CD4-positive, alpha-beta T cell treated with Interferon gamma for 1 hour (primary cell): Measurements from ENCODE around the gene C6orf62.
"Not testable (repeated sequence)": the region's sequence is repeated elsewhere in the genome, so short reads cannot be mapped to it uniquely, and the experiment has no call there.

Experiments
- DNase-seq: peaks from one replicate; pipeline ENCODE4 v3.0.0-alpha.2; 2020

C6orf62 gene

GRCh38 chr6:24696097-24696496, 22.9 kb downstream of the C6orf62 start:
- DNase-seq = no peak

DNA sequence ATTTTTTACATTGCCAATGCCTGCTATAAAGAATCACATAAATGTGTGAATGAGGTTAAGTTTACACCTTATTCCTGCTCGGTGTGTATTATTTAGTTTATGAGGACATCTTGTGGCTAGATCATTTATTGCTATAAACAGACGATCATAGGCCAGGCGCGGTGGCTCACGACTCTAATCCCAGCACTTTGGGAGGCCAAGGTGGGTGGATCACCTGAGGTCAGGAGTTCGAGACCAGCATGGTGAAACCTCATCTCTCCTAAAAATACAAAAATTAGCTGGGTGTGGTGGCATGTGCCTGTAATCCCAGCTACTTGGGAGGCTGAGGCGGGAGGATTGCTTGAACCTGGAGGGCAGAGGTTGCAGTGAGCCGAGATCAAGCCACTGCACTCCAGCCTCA, 23.3 kb downstream of the C6orf62 start:
- peak; percentile 23 for DNase-seq

DNA sequence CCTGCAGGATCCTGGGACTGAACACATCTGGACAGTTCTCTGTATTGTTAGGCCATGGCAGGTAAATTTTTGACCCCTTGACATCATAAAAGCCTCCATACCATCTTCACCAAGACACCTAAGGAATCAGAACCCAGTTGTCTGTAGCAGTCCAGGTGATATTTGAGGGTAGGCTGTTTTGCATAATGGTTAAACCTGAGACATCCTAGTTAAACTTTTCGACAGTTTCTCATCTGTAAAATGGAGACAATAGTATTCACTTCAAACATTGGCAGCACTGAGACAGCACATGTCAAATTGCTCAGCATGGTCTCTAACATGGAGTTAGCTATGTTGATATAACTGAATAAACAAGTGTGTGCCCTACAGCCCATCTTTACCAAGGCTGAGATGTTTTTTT, 24.8 kb downstream of the C6orf62 start:
- no peak for DNase-seq

- no peak for DNase-seq
Observed at GRCh38 chr6:24692848-24693592, 25.9 kb downstream of the C6orf62 start.

DNA sequence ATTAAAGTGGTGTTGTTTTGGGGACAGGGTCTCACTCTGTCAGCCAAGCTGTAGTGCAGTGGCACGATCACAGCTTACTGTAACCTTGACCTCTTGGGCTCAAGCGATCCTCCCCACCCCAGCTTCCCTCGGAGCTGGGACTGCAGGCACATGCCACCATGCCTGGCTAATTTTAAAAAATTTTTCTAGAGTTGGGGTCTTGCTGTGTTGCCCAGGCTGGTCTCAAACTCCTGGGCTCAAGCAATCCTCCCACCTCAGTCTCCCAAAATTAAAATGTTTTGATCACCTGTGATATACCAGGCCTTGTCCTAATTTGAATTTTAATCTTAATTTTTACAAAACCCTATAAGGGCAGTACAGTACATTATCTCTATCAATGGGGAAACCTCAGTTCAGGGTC, 26.5 kb downstream of the C6orf62 start:
- DNase-seq = no peak

DNA sequence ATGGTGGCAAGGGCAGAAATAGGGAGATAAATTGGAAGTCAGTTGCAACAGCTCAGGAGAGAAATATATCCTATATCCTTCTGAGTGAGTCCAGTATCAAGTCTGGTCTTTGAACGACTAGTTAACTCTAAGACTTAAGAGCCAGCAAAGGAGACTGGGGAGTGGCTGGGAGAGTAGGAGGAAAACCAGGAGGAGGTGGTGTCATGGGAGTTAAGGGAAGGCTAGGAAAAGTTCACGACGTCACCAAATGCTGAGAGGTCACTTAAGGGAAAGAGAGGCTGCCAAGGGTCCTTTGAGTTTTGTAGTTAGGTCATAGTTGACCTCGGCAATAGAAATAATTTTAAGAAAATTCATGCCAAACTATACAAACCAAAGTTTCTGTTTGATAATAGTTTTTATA, 27.0 kb downstream of the C6orf62 start:
- no peak for DNase-seq

DNA sequence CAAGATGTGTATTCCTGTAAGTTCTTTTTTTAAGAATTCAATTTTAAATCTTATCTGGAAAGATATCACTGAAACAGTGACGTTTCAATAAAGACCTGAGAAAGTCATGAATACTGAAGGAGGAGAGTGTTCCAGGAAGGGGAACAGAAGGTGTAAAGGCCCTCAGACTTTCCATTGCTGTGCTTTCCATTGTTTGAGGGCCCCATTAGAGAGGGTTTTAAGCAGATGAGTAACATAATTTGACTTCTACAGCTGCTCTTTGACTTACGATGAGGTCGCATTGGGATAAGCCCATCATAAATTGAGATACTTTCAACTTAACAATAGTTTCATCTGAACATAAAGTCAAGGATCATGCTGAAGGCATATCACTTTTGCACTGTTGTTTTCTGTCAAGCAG, 27.4 kb downstream of the C6orf62 start:
- DNase-seq = no peak

DNA sequence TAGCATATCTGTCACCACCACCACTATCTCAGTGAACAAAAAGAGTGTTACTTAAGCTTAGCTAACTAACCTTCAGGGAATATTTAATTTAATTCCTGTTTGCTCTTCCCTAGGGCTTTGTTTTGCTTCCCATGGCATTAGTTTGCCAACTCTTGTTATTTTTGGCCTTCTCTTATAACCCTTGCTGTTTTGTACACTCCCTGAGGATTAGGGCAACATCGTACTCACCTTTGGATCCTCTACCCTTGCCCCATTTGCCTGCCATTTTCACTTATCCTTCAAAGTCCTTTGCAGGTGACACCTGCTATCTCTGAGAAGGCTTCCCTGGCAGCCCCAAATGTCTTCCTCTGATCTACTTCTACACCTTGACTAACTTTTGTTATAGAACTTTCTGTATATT, 28.4 kb downstream of the C6orf62 start:
- DNase-seq = no peak

DNA sequence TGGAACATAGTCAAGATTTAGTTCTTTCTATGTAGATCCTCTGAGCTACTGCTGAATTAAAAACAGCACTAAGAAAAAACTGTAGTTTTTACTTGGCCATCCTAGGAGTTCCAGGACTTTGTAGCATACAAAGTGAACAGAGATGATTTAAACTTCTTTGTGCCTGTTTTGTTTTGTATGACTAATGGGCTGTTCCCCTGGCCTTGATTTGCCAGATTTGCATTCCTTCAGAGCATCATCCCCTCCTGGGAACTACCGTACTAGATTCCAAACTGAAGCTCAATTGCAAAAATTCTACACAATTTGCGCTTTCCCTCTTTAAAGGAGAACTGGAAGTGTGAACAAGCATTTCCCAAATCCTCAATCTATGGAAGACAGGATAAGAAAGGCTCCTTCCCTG, 29.0 kb downstream of the C6orf62 start:
- no peak for DNase-seq

- DNase-seq = no peak
Observed at GRCh38 chr6:24686946-24687345, 32.0 kb downstream of the C6orf62 start.

GRCh38 chr6:24686408-24686807, 32.5 kb downstream of the C6orf62 start:
- no peak for DNase-seq

DNA sequence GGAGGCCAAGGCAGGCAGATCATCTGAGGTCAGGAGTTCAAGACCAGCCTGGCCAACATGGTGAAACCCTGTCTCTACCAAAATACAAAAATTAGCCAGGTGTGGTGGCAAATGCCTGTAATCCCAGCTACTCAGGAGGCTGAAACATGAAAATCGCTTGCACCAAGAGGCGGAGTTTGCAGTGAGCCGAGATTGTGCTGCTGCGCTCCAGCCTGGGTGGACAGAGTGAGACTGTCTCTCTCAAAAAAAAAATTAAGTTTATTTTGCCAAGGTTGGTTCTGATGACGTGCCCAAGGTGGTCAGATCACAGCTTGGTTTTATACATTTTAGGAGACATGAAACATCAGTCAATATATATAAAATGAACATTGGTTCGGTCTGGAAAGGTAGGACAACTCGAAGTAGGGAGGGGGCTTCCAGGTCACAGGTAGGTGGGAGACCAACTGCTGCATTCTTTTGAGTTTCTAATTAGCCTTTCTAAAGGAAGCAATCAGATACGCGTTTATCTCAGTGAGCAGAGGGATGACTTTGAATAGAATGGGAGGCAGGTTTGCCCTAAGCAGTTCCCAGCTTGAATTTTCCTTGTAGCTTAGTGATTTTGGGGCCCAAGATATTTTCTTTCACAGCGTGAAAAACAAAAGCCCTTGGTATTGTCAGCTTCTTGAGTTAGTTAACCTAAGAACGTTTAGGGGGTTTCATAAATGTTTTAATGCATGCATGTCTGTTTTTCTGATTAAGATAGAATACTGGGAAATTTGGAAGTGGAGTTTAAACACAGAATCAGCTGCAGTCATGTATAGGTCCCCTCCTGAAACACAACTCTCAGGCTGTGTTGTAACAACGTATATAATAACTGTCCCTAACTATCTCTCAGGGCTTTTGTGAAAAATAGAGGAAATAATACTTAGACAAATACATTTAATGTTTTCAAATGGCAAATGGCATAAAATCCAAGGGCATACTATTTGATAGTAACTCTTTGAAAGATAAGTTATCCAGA, 35.4 kb downstream of the C6orf62 start:
- DNase-seq = no peak

GRCh38 chr6:24680582-24680981, 38.4 kb downstream of the C6orf62 start:
- no peak for DNase-seq

GRCh38 chr6:24678792-24679352, 40.1 kb downstream of the C6orf62 start:
- not testable (repeated sequence) for DNase-seq

- DNase-seq = no peak
Observed at GRCh38 chr6:24673625-24674024, 45.3 kb downstream of the C6orf62 start.

GRCh38 chr6:24672620-24673182, 46.3 kb downstream of the C6orf62 start:
- DNase-seq = no peak

DNA sequence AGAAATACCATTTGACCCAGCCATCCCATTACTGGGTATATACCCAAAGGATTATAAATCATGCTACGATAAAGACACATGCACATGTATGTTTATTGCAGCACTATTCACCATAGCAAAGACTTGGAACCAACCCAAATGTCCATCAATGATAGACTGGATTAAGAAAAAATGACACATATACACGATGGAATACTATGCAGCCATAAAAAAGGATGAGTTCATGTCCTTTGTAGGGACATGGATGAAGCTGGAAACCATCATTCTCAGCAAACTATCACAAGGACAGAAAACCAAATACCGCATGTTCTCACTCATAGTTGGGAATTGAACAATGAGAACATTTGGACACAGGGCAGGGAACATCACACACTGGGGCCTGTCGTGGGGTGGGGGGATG, 47.9 kb downstream of the C6orf62 start:
- DNase-seq = not testable (repeated sequence)

DNA sequence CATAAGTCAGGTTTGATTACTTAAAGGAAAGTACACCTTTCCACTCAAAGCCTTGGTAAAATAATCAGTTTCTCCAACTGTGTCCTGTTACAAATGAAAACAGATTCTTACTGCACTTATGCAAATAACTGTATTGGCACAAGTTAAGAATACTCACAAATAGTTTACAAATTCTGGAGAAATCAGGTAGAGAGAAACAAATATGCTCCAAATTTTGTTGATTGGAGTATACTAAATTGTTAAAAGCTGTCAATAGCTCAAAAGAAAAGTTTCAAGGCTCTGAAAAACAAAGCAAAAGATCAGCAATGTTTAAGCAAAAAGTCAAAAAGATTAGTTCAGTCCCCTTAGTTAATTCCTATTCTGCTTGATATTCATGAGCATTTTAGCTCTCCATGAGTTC, 48.5 kb downstream of the C6orf62 start:
- not testable (repeated sequence) for DNase-seq

- no peak for DNase-seq
Observed at GRCh38 chr6:24668997-24669361, 50.0 kb downstream of the C6orf62 start.

GRCh38 chr6:24668066-24668996, 50.6 kb downstream of the C6orf62 start:
- DNase-seq = not testable (repeated sequence)

DNA sequence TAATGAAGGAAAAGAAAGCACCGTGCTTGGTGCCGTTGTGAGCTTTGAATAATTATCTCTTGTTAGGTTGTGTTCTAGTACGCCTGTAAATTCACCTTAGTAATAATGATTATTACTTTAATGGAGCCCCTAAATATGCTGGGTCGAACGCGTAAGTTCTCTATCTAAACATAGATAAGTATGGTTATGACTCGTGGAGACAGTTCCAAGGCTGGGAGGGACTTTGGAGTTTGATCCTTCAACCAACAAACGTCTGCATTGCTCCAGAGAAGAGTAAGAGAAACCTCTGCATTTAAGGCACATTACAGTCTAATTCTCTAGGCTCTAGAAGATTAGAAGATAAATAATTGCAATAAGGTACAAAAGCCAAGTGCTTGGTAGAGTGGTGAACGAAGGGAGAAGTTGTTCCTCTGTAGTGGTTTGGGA, 51.6 kb downstream of the C6orf62 start:
- DNase-seq = no peak
